OCI-LY1 (cell line): ENCODE measurements around the gene USP25.

ENCODE experiments used
- H2AFZ ChIP-seq: fragments of 200-600 bp; sonication (generic), shearing (Covaris generic); 2 replicates; pipeline ENCODE4 v1.6.0; 2014; ENCODE audit warnings: antibody characterized with exemption, mild to moderate bottlenecking, low read length
- H3F3A ChIP-seq: fragments of 200-600 bp; sonication (generic), shearing (Covaris generic); 2 replicates; pipeline ENCODE4 v1.6.0; 2014; ENCODE audit warnings: mild to moderate bottlenecking, antibody characterized with exemption, low read length, moderate library complexity; ENCODE audit not compliant: insufficient read depth
- H3K27ac ChIP-seq: fragments of 200-600 bp; sonication (generic); 2 replicates; pipeline ENCODE4 v1.5.1; 2014; ENCODE audit warnings: low read length, mixed run types, mild to moderate bottlenecking, low read depth; ENCODE audit not compliant: poor library complexity, severe bottlenecking
- H3K27me3 ChIP-seq: fragments of 200-600 bp; sonication (generic); 2 replicates; pipeline ENCODE4 v1.6.0; 2014; ENCODE audit warnings: antibody characterized with exemption, mild to moderate bottlenecking, low read length, moderate library complexity; ENCODE audit not compliant: insufficient read depth
- H3K36me3 ChIP-seq: fragments of 200-600 bp; sonication (generic); 2 replicates; pipeline ENCODE4 v1.6.1; 2014; ENCODE audit warnings: mild to moderate bottlenecking, antibody characterized with exemption, low read length, moderate library complexity, mixed read lengths; ENCODE audit not compliant: insufficient read depth
- H3K4me1 ChIP-seq: fragments of 200-600 bp; sonication (generic); 2 replicates; pipeline ENCODE4 v1.5.1; 2014; ENCODE audit warnings: mild to moderate bottlenecking, low read length, moderate library complexity; ENCODE audit not compliant: insufficient read depth, severe bottlenecking
- H3K4me2 ChIP-seq: fragments of 200-600 bp; sonication (generic), shearing (Covaris generic); 2 replicates; pipeline ENCODE4 v1.6.1; 2014; ENCODE audit warnings: low read length
- H3K4me3 ChIP-seq: fragments of 200-600 bp; sonication (generic); 2 replicates; pipeline ENCODE4 v1.5.1; 2014; ENCODE audit warnings: low read length, low read depth, mild to moderate bottlenecking, mixed read lengths; ENCODE audit not compliant: poor library complexity, severe bottlenecking
- H3K79me2 ChIP-seq: fragments of 200-600 bp; shearing (Covaris generic); 2 replicates; pipeline ENCODE4 v1.6.1; 2016; ENCODE audit warnings: mixed run types, low read length, mixed read lengths; ENCODE audit not compliant: insufficient read depth
- H3K9ac ChIP-seq: fragments of 200-600 bp; sonication (generic), shearing (Covaris generic); 2 replicates; pipeline ENCODE4 v1.6.1; 2014; ENCODE audit warnings: mild to moderate bottlenecking, low read length, mixed read lengths
- H3K9me2 ChIP-seq: fragments of 200-600 bp; sonication (generic), shearing (Covaris generic); 2 replicates; pipeline ENCODE4 v1.6.1; 2014; ENCODE audit warnings: low read depth, mild to moderate bottlenecking, low read length, mixed read lengths
- H3K9me3 ChIP-seq: fragments of 200-600 bp; shearing (Covaris generic); 2 replicates; pipeline ENCODE4 v1.6.1; 2014; ENCODE audit warnings: low read length, mixed read lengths
- H4K20me1 ChIP-seq: fragments of 200-600 bp; sonication (generic), shearing (Covaris generic); 2 replicates; pipeline ENCODE4 v1.6.0; 2016; ENCODE audit warnings: mild to moderate bottlenecking, low read length; ENCODE audit not compliant: insufficient read depth
- EZH2 ChIP-seq: fragments of 200-600 bp; sonication (generic), shearing (Covaris generic); IDR thresholded peaks from 2 replicates; pipeline ENCODE4 v1.8.0; 2017; ENCODE audit warnings: borderline replicate concordance, mixed run types, mild to moderate bottlenecking, antibody characterized with exemption, low read length, moderate library complexity, mixed read lengths
- TF ChIP-seq, protein P1 (sequence below): fragments of 200-600 bp; sonication (generic), shearing (Covaris generic); IDR thresholded peaks from 2 replicates; pipeline ENCODE4 v1.5.1; 2017; ENCODE audit warnings: mild to moderate bottlenecking, antibody characterized with exemption, low read length, moderate library complexity, mixed read lengths

Gene USP25

GRCh38 chr21:15753741-15754140, 24.0 kb downstream of the USP25 start:
- H3K4me2 ChIP-seq = no peak overlapping the region
- H3F3A ChIP-seq = no peaks in the 10 kb centered on the region
- H3K9ac ChIP-seq = no peak overlapping the region
- H3K9me2 ChIP-seq = no peaks in the 10 kb centered on the region
- no peaks in the 10 kb centered on the region for H3K27me3 ChIP-seq
- no peaks in the 10 kb centered on the region for H3K36me3 ChIP-seq
- H4K20me1 ChIP-seq = no peaks in the 10 kb centered on the region
- no peaks in the 10 kb centered on the region for H3K4me1 ChIP-seq
- H3K79me2 ChIP-seq = peaks cover 75% of the 10 kb centered on the region
- H3K9me3 ChIP-seq = peaks cover 21% of the 10 kb centered on the region
- TF ChIP-seq, protein P1, sequence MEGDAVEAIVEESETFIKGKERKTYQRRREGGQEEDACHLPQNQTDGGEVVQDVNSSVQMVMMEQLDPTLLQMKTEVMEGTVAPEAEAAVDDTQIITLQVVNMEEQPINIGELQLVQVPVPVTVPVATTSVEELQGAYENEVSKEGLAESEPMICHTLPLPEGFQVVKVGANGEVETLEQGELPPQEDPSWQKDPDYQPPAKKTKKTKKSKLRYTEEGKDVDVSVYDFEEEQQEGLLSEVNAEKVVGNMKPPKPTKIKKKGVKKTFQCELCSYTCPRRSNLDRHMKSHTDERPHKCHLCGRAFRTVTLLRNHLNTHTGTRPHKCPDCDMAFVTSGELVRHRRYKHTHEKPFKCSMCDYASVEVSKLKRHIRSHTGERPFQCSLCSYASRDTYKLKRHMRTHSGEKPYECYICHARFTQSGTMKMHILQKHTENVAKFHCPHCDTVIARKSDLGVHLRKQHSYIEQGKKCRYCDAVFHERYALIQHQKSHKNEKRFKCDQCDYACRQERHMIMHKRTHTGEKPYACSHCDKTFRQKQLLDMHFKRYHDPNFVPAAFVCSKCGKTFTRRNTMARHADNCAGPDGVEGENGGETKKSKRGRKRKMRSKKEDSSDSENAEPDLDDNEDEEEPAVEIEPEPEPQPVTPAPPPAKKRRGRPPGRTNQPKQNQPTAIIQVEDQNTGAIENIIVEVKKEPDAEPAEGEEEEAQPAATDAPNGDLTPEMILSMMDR = no peak
- no peak for TF ChIP-seq EZH2
- no peak overlapping the region for H3K4me3 ChIP-seq
- no peak overlapping the region for H2AFZ ChIP-seq
- H3K27ac ChIP-seq = no peak overlapping the region

DNA sequence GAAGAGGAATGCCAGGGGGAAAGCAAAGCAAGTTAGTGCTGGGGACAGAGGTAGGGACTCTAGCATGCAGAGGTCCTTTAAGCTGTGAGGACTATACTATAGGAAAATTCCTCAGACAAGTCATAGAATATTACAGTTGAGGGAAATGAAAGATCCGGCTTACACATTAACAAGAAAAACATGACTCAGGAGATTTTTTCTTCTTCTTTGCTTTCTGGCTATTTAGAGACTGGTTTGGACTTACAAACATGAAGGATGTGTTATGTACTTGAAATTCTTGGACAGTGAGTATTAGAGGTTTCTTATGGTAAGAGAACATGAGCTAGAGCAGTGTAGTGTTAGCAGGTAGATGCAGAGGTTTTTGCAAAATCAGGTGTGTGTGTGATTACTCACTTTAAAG, 24.9 kb downstream of the USP25 start:
- H3K27ac ChIP-seq = no peak overlapping the region

DNA sequence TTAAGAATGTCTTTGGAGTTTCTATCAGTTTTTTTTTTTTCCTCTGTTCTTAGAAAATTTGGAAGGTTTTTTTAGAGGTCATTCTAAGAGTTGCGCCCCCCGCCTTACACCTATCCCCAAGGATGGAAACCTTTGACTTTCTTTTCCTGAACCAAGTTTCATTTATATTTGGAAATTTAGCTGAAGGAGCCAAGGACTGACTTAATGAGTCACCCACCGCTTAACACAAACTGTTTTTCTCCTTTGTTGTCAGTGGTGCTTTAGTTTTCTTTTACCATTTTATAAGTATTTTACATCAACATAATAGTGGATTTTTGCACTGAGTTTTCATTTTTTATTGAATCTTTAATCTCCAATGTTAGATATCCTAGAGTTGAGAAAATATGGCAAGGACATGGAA, 25.3 kb downstream of the USP25 start:
- no peak overlapping the region for H3K27ac ChIP-seq

More for the DNA sequence above, 24.9 kb downstream of the USP25 start:
- H2AFZ ChIP-seq = no peak overlapping the region
- no peaks in the 10 kb centered on the region for H3K9me2 ChIP-seq
- H3K36me3 ChIP-seq = no peaks in the 10 kb centered on the region; the same call in 1 of the 2 replicates
- H3K9ac ChIP-seq = no peak overlapping the region
- H3K9me3 ChIP-seq = peaks cover 21% of the 10 kb centered on the region
- no peaks in the 10 kb centered on the region for H4K20me1 ChIP-seq
- no peak overlapping the region for H3K4me2 ChIP-seq
- H3K4me3 ChIP-seq = no peak overlapping the region
- no peaks in the 10 kb centered on the region for H3F3A ChIP-seq
- H3K27me3 ChIP-seq = no peaks in the 10 kb centered on the region
- peaks cover 73% of the 10 kb centered on the region for H3K79me2 ChIP-seq
- no peaks in the 10 kb centered on the region for H3K4me1 ChIP-seq
- TF ChIP-seq, protein P1 = no peak
- TF ChIP-seq EZH2 = no peak

More for the DNA sequence above, 25.3 kb downstream of the USP25 start:
- TF ChIP-seq, protein P1 = no peak
- TF ChIP-seq EZH2 = no peak
- H2AFZ ChIP-seq = no peak overlapping the region
- H3K9me2 ChIP-seq = no peaks in the 10 kb centered on the region
- H3K9me3 ChIP-seq = peaks cover 21% of the 10 kb centered on the region
- no peaks in the 10 kb centered on the region for H3K27me3 ChIP-seq
- no peaks in the 10 kb centered on the region; the same call in 1 of the 2 replicates for H3K36me3 ChIP-seq
- H4K20me1 ChIP-seq = no peaks in the 10 kb centered on the region
- no peaks in the 10 kb centered on the region for H3K4me1 ChIP-seq
- H3K79me2 ChIP-seq = peaks cover 72% of the 10 kb centered on the region
- H3K4me2 ChIP-seq = no peak overlapping the region
- H3F3A ChIP-seq = no peaks in the 10 kb centered on the region
- H3K9ac ChIP-seq = no peak overlapping the region
- H3K4me3 ChIP-seq = no peak overlapping the region
